ENCODE data around the gene N4BP3.
"Not testable (repeated sequence)": the region's sequence is repeated elsewhere in the genome, so short reads cannot be mapped to it uniquely, and the experiment has no call there.

N4BP3 gene

DNA sequence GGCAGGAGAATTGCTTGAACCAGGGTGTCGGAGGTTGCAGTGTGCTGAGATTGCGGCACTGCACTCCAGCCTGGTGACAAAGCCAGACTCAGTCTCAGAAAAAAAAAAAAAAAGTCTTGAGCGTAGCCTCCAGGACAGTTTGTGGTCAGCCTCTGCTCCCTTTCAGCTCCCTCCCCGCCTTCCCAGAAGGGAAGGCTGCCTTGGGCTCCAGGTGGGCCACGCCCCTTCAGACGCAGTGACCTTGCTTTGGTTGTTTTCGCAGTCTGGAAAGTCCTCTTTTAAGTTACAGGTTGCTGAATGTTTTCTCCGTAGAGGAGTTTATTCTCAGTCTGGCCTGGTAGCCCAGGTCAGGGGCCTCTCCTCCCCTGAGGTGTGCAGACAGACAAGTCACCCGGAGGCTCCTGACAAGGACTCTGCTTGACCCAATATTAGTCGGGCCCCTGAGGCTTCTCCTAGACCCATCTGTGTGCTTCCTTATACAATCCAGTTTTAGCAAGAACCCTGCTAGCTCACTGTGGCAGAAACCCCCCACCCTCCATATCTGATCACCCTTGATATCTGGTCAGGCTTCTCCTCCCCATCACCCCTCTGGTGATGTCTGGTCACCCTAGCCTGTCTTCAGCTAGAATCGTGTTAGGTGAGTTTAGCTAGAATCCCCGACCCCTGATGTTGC lies 31.6 kb upstream of the N4BP3 start:
- no peak for DNase-seq (ENCODE audit: low read depth, low spot score)
- ChIA-PET CTCF (no interaction called here), POLR2A (no interaction called here)
- TF ChIP-seq, protein P1, sequence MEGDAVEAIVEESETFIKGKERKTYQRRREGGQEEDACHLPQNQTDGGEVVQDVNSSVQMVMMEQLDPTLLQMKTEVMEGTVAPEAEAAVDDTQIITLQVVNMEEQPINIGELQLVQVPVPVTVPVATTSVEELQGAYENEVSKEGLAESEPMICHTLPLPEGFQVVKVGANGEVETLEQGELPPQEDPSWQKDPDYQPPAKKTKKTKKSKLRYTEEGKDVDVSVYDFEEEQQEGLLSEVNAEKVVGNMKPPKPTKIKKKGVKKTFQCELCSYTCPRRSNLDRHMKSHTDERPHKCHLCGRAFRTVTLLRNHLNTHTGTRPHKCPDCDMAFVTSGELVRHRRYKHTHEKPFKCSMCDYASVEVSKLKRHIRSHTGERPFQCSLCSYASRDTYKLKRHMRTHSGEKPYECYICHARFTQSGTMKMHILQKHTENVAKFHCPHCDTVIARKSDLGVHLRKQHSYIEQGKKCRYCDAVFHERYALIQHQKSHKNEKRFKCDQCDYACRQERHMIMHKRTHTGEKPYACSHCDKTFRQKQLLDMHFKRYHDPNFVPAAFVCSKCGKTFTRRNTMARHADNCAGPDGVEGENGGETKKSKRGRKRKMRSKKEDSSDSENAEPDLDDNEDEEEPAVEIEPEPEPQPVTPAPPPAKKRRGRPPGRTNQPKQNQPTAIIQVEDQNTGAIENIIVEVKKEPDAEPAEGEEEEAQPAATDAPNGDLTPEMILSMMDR (IDR thresholded peaks at IDR 0.05; ENCODE audit: insufficient read depth, low read length, missing control alignments): no peak
- H3K4me3 ChIP-seq (ENCODE audit: low read depth, low read length): no peak overlapping the region

DNA sequence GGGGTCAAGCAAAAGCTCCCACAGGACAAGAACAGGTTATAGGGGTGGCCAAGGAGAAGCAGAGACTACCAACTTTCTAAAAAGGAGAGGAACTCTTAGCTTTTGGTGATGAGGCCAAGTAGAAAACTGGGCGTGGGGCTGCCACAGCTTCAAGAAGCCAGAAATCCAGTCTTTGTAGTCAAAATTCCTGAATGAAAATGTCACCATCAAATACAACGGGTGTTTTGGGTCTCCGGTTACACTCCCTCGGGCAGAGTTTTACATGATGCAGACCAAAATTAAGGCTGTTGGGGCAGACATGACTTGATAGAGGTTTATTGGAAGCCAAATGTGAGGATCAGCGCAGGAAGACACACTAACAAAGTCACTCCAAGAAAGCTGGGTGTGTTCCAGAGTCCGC lies 29.4 kb upstream of the N4BP3 start:
- no peak for DNase-seq (ENCODE audit: low read depth, low spot score)
- TF ChIP-seq, protein P1 (IDR thresholded peaks at IDR 0.05; ENCODE audit: insufficient read depth, low read length, missing control alignments): no peak
- ChIA-PET POLR2A (no interaction called here), CTCF (interaction anchor here (1.0 kb wide), 1 partner anchor 13 kb away, joined by 3 read pairs; no protein-coding TSS in a partner anchor)
- H3K4me3 ChIP-seq (ENCODE audit: low read depth, low read length): no peak overlapping the region

DNA sequence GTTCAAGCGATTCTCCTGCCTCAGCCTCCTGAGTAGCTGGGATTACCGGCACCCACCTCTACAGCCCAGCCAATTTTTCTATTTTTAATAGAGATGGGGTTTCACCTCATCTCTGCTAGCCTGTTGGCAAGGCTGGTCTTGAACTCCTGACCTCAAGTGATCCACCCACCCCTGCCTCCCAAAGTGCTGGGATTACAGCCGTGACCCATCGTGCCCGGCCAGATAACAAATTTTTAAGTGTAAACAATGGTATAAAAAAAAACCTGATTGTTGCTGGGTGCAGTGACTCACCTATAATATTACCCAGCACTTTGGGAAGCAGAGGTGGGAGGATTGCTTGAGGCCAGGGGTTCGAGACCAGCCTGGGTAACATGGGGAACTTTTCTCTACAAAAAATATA lies 28.0 kb upstream of the N4BP3 start:
- POLR2A ChIA-PET: no interaction called here
- CTCF ChIA-PET: no interaction called here
- no peak for DNase-seq (ENCODE audit: low read depth, low spot score)
- TF ChIP-seq, protein P1 (IDR thresholded peaks at IDR 0.05; ENCODE audit: insufficient read depth, low read length, missing control alignments): no peak
- H3K4me3 ChIP-seq (ENCODE audit: low read depth, low read length): no peak overlapping the region

DNA sequence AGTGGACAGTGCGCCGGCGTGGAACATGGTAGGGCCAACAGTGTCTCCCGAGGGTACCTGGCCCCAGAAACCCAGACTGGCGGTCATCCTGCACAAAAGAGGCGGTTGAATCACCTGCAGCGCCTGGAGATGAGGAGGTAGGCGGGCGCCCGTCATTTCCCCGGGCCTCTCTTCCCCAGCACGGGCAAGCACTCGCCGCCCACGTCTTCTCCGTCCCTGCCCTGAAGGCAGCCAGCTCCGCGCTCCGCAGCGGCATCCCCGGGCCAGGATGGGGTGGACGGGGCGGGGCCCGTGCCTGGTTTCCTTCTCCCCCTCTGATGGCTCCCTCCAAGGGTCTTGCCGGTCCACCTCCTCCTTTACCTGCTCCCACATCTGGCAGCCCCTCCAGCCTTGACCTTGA lies 27.1 kb upstream of the N4BP3 start:
- no peak overlapping the region for H3K4me3 ChIP-seq (ENCODE audit: low read depth, low read length)
- ChIA-PET POLR2A (no interaction called here), CTCF (no interaction called here)
- TF ChIP-seq, protein P1 (IDR thresholded peaks at IDR 0.05; ENCODE audit: insufficient read depth, low read length, missing control alignments): no peak
- DNase-seq (ENCODE audit: low read depth, low spot score): no peak

DNA sequence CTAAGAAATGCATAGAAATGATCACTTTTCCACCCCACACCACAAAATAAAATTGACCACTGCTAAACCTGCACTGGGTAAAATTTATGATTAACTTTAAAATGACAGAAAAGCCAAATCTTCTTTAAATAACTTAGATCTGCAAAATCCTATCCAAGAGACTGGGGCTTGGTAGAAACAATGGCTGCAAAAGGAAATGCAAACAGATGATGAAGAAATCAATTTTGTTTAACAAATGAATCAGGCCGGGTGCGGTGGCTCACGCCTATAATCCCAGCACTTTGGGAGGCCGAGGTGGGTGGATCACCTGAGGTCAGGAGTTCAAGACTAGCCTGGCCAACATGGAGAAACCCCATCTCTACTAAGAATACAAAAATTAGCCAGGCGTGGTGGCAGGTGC lies 26.1 kb upstream of the N4BP3 start:
- DNase-seq (ENCODE audit: low read depth, low spot score); H3K4me3 ChIP-seq (ENCODE audit: low read depth, low read length); CTCF ChIA-PET; POLR2A ChIA-PET: not testable (repeated sequence)

DNA sequence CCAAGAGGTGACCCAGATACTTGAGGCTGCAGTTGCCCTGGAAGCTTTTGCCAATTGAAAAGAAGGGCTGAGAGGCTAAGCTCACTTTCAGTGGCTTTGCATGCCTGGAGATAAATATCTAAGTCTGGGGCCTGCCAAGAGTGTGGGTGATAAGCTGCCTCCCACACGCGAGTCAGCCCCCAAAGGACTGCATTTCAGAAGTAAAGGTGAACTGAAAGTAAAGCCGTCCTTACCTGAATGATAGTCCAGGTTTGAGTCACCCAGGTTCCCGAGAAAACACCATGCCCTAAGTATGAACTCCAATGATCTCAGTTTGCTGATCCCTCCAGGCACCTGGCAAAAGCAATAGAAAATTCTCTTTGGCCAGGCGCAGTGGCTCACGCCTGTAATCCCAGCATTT lies 22.5 kb upstream of the N4BP3 start:
- TF ChIP-seq, protein P1 (IDR thresholded peaks at IDR 0.05; ENCODE audit: insufficient read depth, low read length, missing control alignments): no peak
- ChIA-PET CTCF (no interaction called here), POLR2A (no interaction called here)
- no peak for DNase-seq (ENCODE audit: low read depth, low spot score)
- no peak overlapping the region for H3K4me3 ChIP-seq (ENCODE audit: low read depth, low read length)

DNA sequence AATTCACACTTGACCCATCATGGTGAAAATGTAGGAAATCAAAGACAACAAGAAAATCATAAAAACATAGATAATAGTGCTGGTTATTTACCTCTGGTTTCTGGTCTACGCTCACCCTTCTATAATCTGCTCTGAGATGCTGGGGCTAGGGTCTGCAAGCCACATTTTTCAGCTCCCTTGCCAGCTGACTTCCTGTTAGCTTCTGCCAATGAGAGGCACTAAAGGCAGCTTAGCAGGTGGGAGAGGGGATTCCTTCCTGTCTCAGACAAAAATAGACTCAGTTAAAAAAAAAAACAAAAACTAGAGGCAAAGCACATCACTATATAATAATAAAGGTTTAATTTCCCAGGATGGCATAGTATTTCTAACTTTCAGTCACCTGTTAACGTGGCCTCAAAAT lies 20.2 kb upstream of the N4BP3 start:
- ChIA-PET CTCF (no interaction called here), POLR2A (interaction anchor here (0.6 kb wide), 1 partner anchor 1746 kb away, joined by 3 read pairs; no protein-coding TSS in a partner anchor)
- H3K4me3 ChIP-seq (ENCODE audit: low read depth, low read length): no peak overlapping the region
- no peak for DNase-seq (ENCODE audit: low read depth, low spot score)
- TF ChIP-seq, protein P1 (IDR thresholded peaks at IDR 0.05; ENCODE audit: insufficient read depth, low read length, missing control alignments): no peak

All from AG04449 (cell line).